Lower leg skin (tissue), 4 donors: Measurements from ENCODE around the gene EML4. TPM values are rescaled to one million over a fixed set of nuclear protein-coding genes. Genes with fewer than 3 reads are reported as not detected.

ENCODE experiments used
- DNase-seq, 2 donors: peaks; one replicate each; pipeline ENCODE4 v3.0.0-alpha.2; 2019; ENCODE audit warnings: low spot score in 2 of 2
- H3K4me3 ChIP-seq: fragments of 200-600 bp; sonication (generic); 2 replicates; pipeline ENCODE4 v1.5.1; 2017; ENCODE audit warnings: mild to moderate bottlenecking, low read depth; ENCODE audit not compliant: poor library complexity, severe bottlenecking
- CTCF ChIP-seq, 3 donors: fragments of 450-650 bp; IDR thresholded peaks; one replicate each; pipeline ENCODE4 v1.5.1; 2016; ENCODE audit warnings: antibody characterized with exemption in 3 of 3, mild to moderate bottlenecking in 3 of 3, moderate library complexity in 2 of 3
- POLR2A ChIP-seq, 2 donors: fragments of 450-650 bp; IDR thresholded peaks; one replicate each; pipeline ENCODE4 v1.6.1; 2016 to 2017; ENCODE audit warnings: antibody characterized with exemption in 2 of 2, mild to moderate bottlenecking in 1 of 2, moderate library complexity in 1 of 2
- WGBS, 2 donors: methylation state at CpG; one replicate each; pipeline ENCODE4 v1.1.5; 2018; 5-methylcytosine and 5-hydroxymethylcytosine counted together
- intact Hi-C: fragments of 100-400 bp; cut with DNase I; formaldehyde crosslinking; loops from one replicate; pipeline ENCODE4 v1.15.0; 2023; ENCODE audit warnings: low total_unique reads
- total RNA-seq, 4 donors: library from RNA; depleted of rRNA; stranded (reverse); fragments of >200 nt; gene quantifications; one replicate each; pipeline ENCODE4 v1.1.0, GENCODE V29; 2016

Gene EML4
- total RNA-seq, 4 donors from 2014 or later: 29.5 to 37.4 (median 33.6) TPM

- DNase-seq: no peak
- 85 to 92% methylated on average over 3 of the region's 3 CpGs for WGBS, 2 donors
- TF ChIP-seq POLR2A (IDR thresholded peaks at IDR 0.05) (no peak), CTCF (IDR thresholded peaks at IDR 0.05) (no peak)
- H3K4me3 ChIP-seq: no peak overlapping the region
- intact Hi-C loops: no loop called here
Measured at GRCh38 chr2:42252464-42252863, 83.3 kb downstream of the EML4 start.

GRCh38 chr2:42254186-42254895 lies 85.2 kb downstream of the EML4 start:
- TF ChIP-seq CTCF (IDR thresholded peaks at IDR 0.05) (no peak), POLR2A (IDR thresholded peaks at IDR 0.05) (no peak)
- 96 to 98% methylated on average over 8 of the region's 8 CpGs for WGBS, 2 donors
- intact Hi-C loops: no loop called here
- no peak for DNase-seq
- H3K4me3 ChIP-seq: no peak overlapping the region

GRCh38 chr2:42256505-42256904 lies 87.4 kb downstream of the EML4 start:
- DNase-seq: no peak
- no peak for TF ChIP-seq POLR2A (IDR thresholded peaks at IDR 0.05)
- no peak for TF ChIP-seq CTCF (IDR thresholded peaks at IDR 0.05)
- no peak overlapping the region for H3K4me3 ChIP-seq
- whole genome bisulfite sequencing, 2 donors: 71 to 91% methylated on average over 2 of the region's 2 CpGs
- intact Hi-C loops: no loop called here

GRCh38 chr2:42261518-42262195 lies 92.5 kb downstream of the EML4 start:
- H3K4me3 ChIP-seq: no peak overlapping the region
- TF ChIP-seq CTCF (IDR thresholded peaks at IDR 0.05) (no peak), POLR2A (IDR thresholded peaks at IDR 0.05) (no peak)
- WGBS, 2 donors: 82 to 93% methylated on average over 3 of the region's 3 CpGs
- no peak for DNase-seq
- intact Hi-C loops: no loop called here

GRCh38 chr2:42266236-42266635 lies 97.1 kb downstream of the EML4 start:
- no peak for DNase-seq
- 96 to 99% methylated on average over 4 of the region's 4 CpGs for WGBS, 2 donors
- H3K4me3 ChIP-seq: no peak overlapping the region
- TF ChIP-seq CTCF (IDR thresholded peaks at IDR 0.05) (no peak), POLR2A (IDR thresholded peaks at IDR 0.05) (no peak)
- intact Hi-C loops: no loop called here
